Neuronal stem cell (in vitro differentiated cells): ENCODE results near the gene SERTM1.

Experiments used
- DNase-seq: peaks from one replicate; pipeline ENCODE4 v3.0.0-alpha.2; 2013; ENCODE audit warnings: low spot score
- H2AFZ ChIP-seq: one replicate; pipeline ENCODE4 v1.6.1; 2013; ENCODE audit warnings: mild to moderate bottlenecking, low read length, inconsistent platforms
- H2AK5ac ChIP-seq: 2 replicates; pipeline ENCODE4 v1.6.1; 2013; ENCODE audit warnings: low read depth, mild to moderate bottlenecking, inconsistent platforms, low read length, moderate library complexity, mixed read lengths
- H2BK120ac ChIP-seq: 2 replicates; pipeline ENCODE4 v1.6.1; 2013; ENCODE audit warnings: low read depth, mild to moderate bottlenecking, inconsistent platforms, low read length, moderate library complexity, mixed read lengths
- H2BK12ac ChIP-seq: one replicate; pipeline ENCODE4 v1.6.1; 2013; ENCODE audit warnings: low read length, inconsistent platforms
- H2BK15ac ChIP-seq: 2 replicates; pipeline ENCODE4 v1.6.1; 2013; ENCODE audit warnings: mild to moderate bottlenecking, low read length, inconsistent platforms, mixed read lengths
- H2BK5ac ChIP-seq: one replicate; pipeline ENCODE4 v1.6.1; 2013; ENCODE audit warnings: inconsistent platforms, mild to moderate bottlenecking, low read length, moderate library complexity
- H3K14ac ChIP-seq: one replicate; pipeline ENCODE4 v1.6.1; 2013; ENCODE audit warnings: low read length, inconsistent platforms
- H3K18ac ChIP-seq: 2 replicates; pipeline ENCODE4 v1.6.1; 2013; ENCODE audit warnings: low read length, inconsistent platforms
- H3K23ac ChIP-seq: 2 replicates; pipeline ENCODE4 v1.6.1; 2013; ENCODE audit warnings: low read depth, mild to moderate bottlenecking, mixed read lengths, low read length, inconsistent platforms; ENCODE audit not compliant: poor library complexity
- H3K27ac ChIP-seq: replicated peaks from 3 replicates; pipeline ENCODE4 v1.5.1; 2013; ENCODE audit warnings: low read length, inconsistent platforms
- H3K27me3 ChIP-seq, 3 experiments: 2 replicates each; pipeline ENCODE4 v1.6.1; 2013; ENCODE audit warnings: low read length in 3 of 3, mild to moderate bottlenecking in 2 of 3, inconsistent platforms in 1 of 3, low read depth in 1 of 3, mixed read lengths in 1 of 3, moderate library complexity in 1 of 3; ENCODE audit not compliant: control insufficient read depth in 3 of 3, insufficient read depth in 3 of 3
- H3K36me3 ChIP-seq, 2 donors: replicated peaks in 1 of 2; 2 replicates each; pipeline ENCODE4 v1.6.1; 2013; ENCODE audit warnings: low read length in 2 of 2; ENCODE audit not compliant: control insufficient read depth in 2 of 2, insufficient read depth in 2 of 2
- H3K4ac ChIP-seq: 2 replicates; pipeline ENCODE4 v1.6.1; 2013; ENCODE audit warnings: inconsistent platforms, mild to moderate bottlenecking, low read length, moderate library complexity
- H3K4me1 ChIP-seq, 2 donors: 1 replicate in 1 of 2; 2 replicates in 1 of 2; pipeline ENCODE4 v1.6.1; 2013; ENCODE audit warnings: low read length in 2 of 2, low read depth in 1 of 2; ENCODE audit not compliant: control insufficient read depth in 2 of 2, insufficient read depth in 1 of 2
- H3K4me2 ChIP-seq: one replicate; pipeline ENCODE4 v1.6.1; 2013; ENCODE audit warnings: mild to moderate bottlenecking, low read length, inconsistent platforms; ENCODE audit not compliant: insufficient read depth, poor library complexity, severe bottlenecking
- H3K4me3 ChIP-seq, 2 donors: 2 replicates each; pipeline ENCODE4 v1.5.1; 2013; ENCODE audit warnings: low read length in 2 of 2, mild to moderate bottlenecking in 2 of 2, inconsistent platforms in 1 of 2, moderate library complexity in 1 of 2
- H3K79me1 ChIP-seq: one replicate; pipeline ENCODE4 v1.6.1; 2013; ENCODE audit warnings: low read depth, mild to moderate bottlenecking, inconsistent platforms, low read length, moderate library complexity
- H3K9ac ChIP-seq: one replicate; pipeline ENCODE4 v1.6.1; 2013; ENCODE audit warnings: mild to moderate bottlenecking, low read depth, low read length, inconsistent platforms; ENCODE audit not compliant: poor library complexity
- H3K9me3 ChIP-seq, 2 donors: replicated peaks in 1 of 2; 2 replicates each; pipeline versions ENCODE3 to v1.6.1; 2013; ENCODE audit warnings: low read length in 2 of 2, mild to moderate bottlenecking in 2 of 2, inconsistent platforms in 1 of 2, low read depth in 1 of 2, mixed read lengths in 1 of 2, moderate library complexity in 1 of 2; ENCODE audit not compliant: control insufficient read depth in 2 of 2, insufficient read depth in 1 of 2
- H4K8ac ChIP-seq: one replicate; pipeline ENCODE4 v1.6.1; 2013; ENCODE audit warnings: low read depth, mild to moderate bottlenecking, inconsistent platforms, low read length, moderate library complexity
- H4K91ac ChIP-seq: one replicate; pipeline ENCODE4 v1.6.1; 2013; ENCODE audit warnings: low read length, low read depth, mild to moderate bottlenecking, inconsistent platforms; ENCODE audit not compliant: poor library complexity
- WGBS, 2 donors: extraction: QIAGEN DNeasy Blood & Tissue Kit; methylation state at CpG; one replicate each; pipeline ENCODE4 v1.1.7; 2013; ENCODE audit warnings: missing lambda C conversion rate in 2 of 2, mixed read lengths in 1 of 2; ENCODE audit not compliant: insufficient read length in 2 of 2, insufficient replicate concordance in 1 of 2; ENCODE audit errors: extremely low coverage in 2 of 2; 5-methylcytosine and 5-hydroxymethylcytosine counted together

Gene SERTM1

GRCh38 chr13:36737524-36738083 lies 63.8 kb downstream of the SERTM1 start:
- no CpG with 5 or more reads among the region's 6 CpGs for WGBS, 2 donors
- DNase-seq: no peak
- no peak overlapping the region for H3K4ac ChIP-seq

GRCh38 chr13:36745436-36745835 lies 71.6 kb downstream of the SERTM1 start:
- DNase-seq: no peak
- Histone ChIP-seq H2BK15ac (no peak overlapping the region), H3K36me3 (no peaks in the 10 kb centered on the region), H3K4me1 (no peaks in the 10 kb centered on the region), H3K27me3 (peaks cover 0 to 2% (median 0%) of the 10 kb centered on the region in 3 experiments), H4K8ac (no peak overlapping the region), H3K23ac (no peak overlapping the region), H3K4ac (no peak overlapping the region), H3K79me1 (no peaks in the 10 kb centered on the region), H2BK5ac (no peak overlapping the region), H3K4me2 (no peak overlapping the region), H4K91ac (no peak overlapping the region), H3K4me3 (no peak overlapping the region), H3K9ac (no peak overlapping the region), H2AFZ (no peak overlapping the region), H3K27ac (no peak overlapping the region), H2BK12ac (no peak overlapping the region), H3K9me3 (no peaks in the 10 kb centered on the region), H3K18ac (no peak overlapping the region), H3K14ac (no peak overlapping the region), H2AK5ac (no peak overlapping the region), H2BK120ac (no peak overlapping the region)
- WGBS, 2 donors: no CpG with 5 or more reads among the region's 3 CpGs

More at GRCh38 chr13:36737524-36738083, 63.8 kb downstream of the SERTM1 start:
- no peak overlapping the region for H3K18ac ChIP-seq
- no peak overlapping the region for H4K91ac ChIP-seq
- H2BK5ac ChIP-seq: no peak overlapping the region
- no peaks in the 10 kb centered on the region for H3K79me1 ChIP-seq
- H2BK15ac ChIP-seq: no peak overlapping the region
- no peak overlapping the region for H3K27ac ChIP-seq
- H3K4me1 ChIP-seq: peaks cover 0 to 7% of the 10 kb centered on the region in 2 donors
- H2AFZ ChIP-seq: peak overlapping the region; percentile 32
- no peaks in the 10 kb centered on the region for H3K36me3 ChIP-seq
- no peak overlapping the region for H4K8ac ChIP-seq
- H3K4me2 ChIP-seq: no peak overlapping the region
- peaks cover 0 to 4% (median 0%) of the 10 kb centered on the region in 3 experiments for H3K27me3 ChIP-seq
- no peak overlapping the region for H2BK12ac ChIP-seq
- H3K23ac ChIP-seq: no peak overlapping the region
- H3K4me3 ChIP-seq: no peak overlapping the region
- H3K9me3 ChIP-seq: no peaks in the 10 kb centered on the region
- H3K14ac ChIP-seq: no peak overlapping the region
- H2BK120ac ChIP-seq: no peak overlapping the region
- no peak overlapping the region for H2AK5ac ChIP-seq
- H3K9ac ChIP-seq: no peak overlapping the region

GRCh38 chr13:36746051-36746450 lies 72.2 kb downstream of the SERTM1 start:
- Histone ChIP-seq H3K79me1 (no peaks in the 10 kb centered on the region), H3K14ac (no peak overlapping the region), H3K4me2 (no peak overlapping the region), H3K23ac (no peak overlapping the region), H3K4ac (no peak overlapping the region), H3K36me3 (no peaks in the 10 kb centered on the region), H3K4me1 (no peaks in the 10 kb centered on the region), H3K9ac (no peak overlapping the region), H3K27ac (no peak overlapping the region), H2BK120ac (no peak overlapping the region), H3K9me3 (no peaks in the 10 kb centered on the region), H2BK12ac (no peak overlapping the region), H4K8ac (no peak overlapping the region), H2AFZ (no peak overlapping the region), H3K4me3 (no peak overlapping the region), H2BK5ac (no peak overlapping the region), H3K18ac (no peak overlapping the region), H3K27me3 (peaks cover 0 to 2% (median 0%) of the 10 kb centered on the region in 3 experiments), H4K91ac (no peak overlapping the region), H2AK5ac (no peak overlapping the region), H2BK15ac (no peak overlapping the region)
- DNase-seq: no peak
- no CpG with 5 or more reads among the region's 2 CpGs for WGBS, 2 donors
